ENCODE measurements around the gene SPPL2C.

SPPL2C gene

GRCh38 chr17:45844695-45845375 lies at the start of gene SPPL2C:
Gene SPPL2C (plus strand): TSS chr17:45844881. CDS start chr17:45844907, 26 bp downstream.
- Histone ChIP-seq H3K27me3 (ENCODE audit: control insufficient read depth, insufficient read depth, low read length) (no peaks in the 10 kb centered on the region), H3K4me3 (ENCODE audit: low read length) (no peak within 1 kb of the TSS), H3K9me3 (ENCODE audit: control insufficient read depth, insufficient read depth, low read length) (no peaks in the 10 kb centered on the region), H3K4me1 (ENCODE audit: control insufficient read depth, insufficient read depth, low read length) (no peaks in the 10 kb centered on the region), H3K27ac (ENCODE audit: low read length) (no peak within 1 kb of the TSS), H3K36me3 (ENCODE audit: control insufficient read depth, insufficient read depth, low read length) (no peaks in the 10 kb centered on the region)
- no CpG with 5 or more reads among the region's 25 CpGs for WGBS (ENCODE audit: insufficient coverage, insufficient read length)
- DNase-seq (ENCODE audit: low read depth, low spot score): no peak

GRCh38 chr17:45800816-45801215 lies 43.9 kb upstream of the SPPL2C start:
- no peak overlapping the region for H3K4me3 ChIP-seq (ENCODE audit: low read length)
- WGBS (ENCODE audit: insufficient coverage, insufficient read length): no CpG with 5 or more reads among the region's 2 CpGs
- no peaks in the 10 kb centered on the region; the same call in 1 of the 2 replicates for H3K27me3 ChIP-seq (ENCODE audit: control insufficient read depth, insufficient read depth, low read length)

GRCh38 chr17:45801421-45801820 lies 43.3 kb upstream of the SPPL2C start:
- Histone ChIP-seq H3K4me3 (ENCODE audit: low read length) (no peak overlapping the region), H3K36me3 (ENCODE audit: control insufficient read depth, insufficient read depth, low read length) (no peaks in the 10 kb centered on the region), H3K27me3 (ENCODE audit: control insufficient read depth, insufficient read depth, low read length) (no peaks in the 10 kb centered on the region; the same call in 1 of the 2 replicates), H3K27ac (ENCODE audit: low read length) (no peak overlapping the region), H3K9me3 (ENCODE audit: control insufficient read depth, insufficient read depth, low read length) (no peaks in the 10 kb centered on the region), H3K4me1 (ENCODE audit: control insufficient read depth, insufficient read depth, low read length) (0 out of 2 replicates have a peak, but pooled peaks cover 2% of the 10 kb centered on the region)
- no peak for DNase-seq (ENCODE audit: low read depth, low spot score)
- no CpG with 5 or more reads among the region's 8 CpGs for WGBS (ENCODE audit: insufficient coverage, insufficient read length)

More at GRCh38 chr17:45800816-45801215, 43.9 kb upstream of the SPPL2C start:
- Histone ChIP-seq H3K9me3 (ENCODE audit: control insufficient read depth, insufficient read depth, low read length) (no peaks in the 10 kb centered on the region), H3K4me1 (ENCODE audit: control insufficient read depth, insufficient read depth, low read length) (0 out of 2 replicates have a peak, but pooled peaks cover 2% of the 10 kb centered on the region), H3K36me3 (ENCODE audit: control insufficient read depth, insufficient read depth, low read length) (no peaks in the 10 kb centered on the region), H3K27ac (ENCODE audit: low read length) (no peak overlapping the region)
- no peak for DNase-seq (ENCODE audit: low read depth, low spot score)

GRCh38 chr17:45808845-45809244 lies 35.8 kb upstream of the SPPL2C start:
- Histone ChIP-seq H3K27ac (ENCODE audit: low read length) (no peak overlapping the region), H3K4me1 (ENCODE audit: control insufficient read depth, insufficient read depth, low read length) (peaks cover 3% of the 10 kb centered on the region), H3K4me3 (ENCODE audit: low read length) (no peak overlapping the region), H3K27me3 (ENCODE audit: control insufficient read depth, insufficient read depth, low read length) (no peaks in the 10 kb centered on the region), H3K36me3 (ENCODE audit: control insufficient read depth, insufficient read depth, low read length) (no peaks in the 10 kb centered on the region), H3K9me3 (ENCODE audit: control insufficient read depth, insufficient read depth, low read length) (no peaks in the 10 kb centered on the region)
- no CpG with 5 or more reads among the region's 1 CpG for WGBS (ENCODE audit: insufficient coverage, insufficient read length)
- no peak for DNase-seq (ENCODE audit: low read depth, low spot score)

- no peaks in the 10 kb centered on the region for H3K9me3 ChIP-seq (ENCODE audit: control insufficient read depth, insufficient read depth, low read length)
- DNase-seq (ENCODE audit: low read depth, low spot score): no peak
- no peak overlapping the region for H3K27ac ChIP-seq (ENCODE audit: low read length)
- no CpG with 5 or more reads among the region's 15 CpGs for WGBS (ENCODE audit: insufficient coverage, insufficient read length)
- H3K4me1 ChIP-seq (ENCODE audit: control insufficient read depth, insufficient read depth, low read length): peaks cover 3% of the 10 kb centered on the region
- H3K4me3 ChIP-seq (ENCODE audit: low read length): no peak overlapping the region
- no peaks in the 10 kb centered on the region for H3K36me3 ChIP-seq (ENCODE audit: control insufficient read depth, insufficient read depth, low read length)
- H3K27me3 ChIP-seq (ENCODE audit: control insufficient read depth, insufficient read depth, low read length): no peaks in the 10 kb centered on the region
Measured at GRCh38 chr17:45809499-45809898, 35.2 kb upstream of the SPPL2C start.

- peaks cover 3% of the 10 kb centered on the region for H3K4me1 ChIP-seq (ENCODE audit: control insufficient read depth, insufficient read depth, low read length)
- no peaks in the 10 kb centered on the region for H3K36me3 ChIP-seq (ENCODE audit: control insufficient read depth, insufficient read depth, low read length)
- WGBS (ENCODE audit: insufficient coverage, insufficient read length): no CpG with 5 or more reads among the region's 3 CpGs
- no peaks in the 10 kb centered on the region for H3K27me3 ChIP-seq (ENCODE audit: control insufficient read depth, insufficient read depth, low read length)
- DNase-seq (ENCODE audit: low read depth, low spot score): no peak
- H3K4me3 ChIP-seq (ENCODE audit: low read length): no peak overlapping the region
- H3K27ac ChIP-seq (ENCODE audit: low read length): no peak overlapping the region
- no peaks in the 10 kb centered on the region for H3K9me3 ChIP-seq (ENCODE audit: control insufficient read depth, insufficient read depth, low read length)
Measured at GRCh38 chr17:45812102-45812501, 32.6 kb upstream of the SPPL2C start.

DNA sequence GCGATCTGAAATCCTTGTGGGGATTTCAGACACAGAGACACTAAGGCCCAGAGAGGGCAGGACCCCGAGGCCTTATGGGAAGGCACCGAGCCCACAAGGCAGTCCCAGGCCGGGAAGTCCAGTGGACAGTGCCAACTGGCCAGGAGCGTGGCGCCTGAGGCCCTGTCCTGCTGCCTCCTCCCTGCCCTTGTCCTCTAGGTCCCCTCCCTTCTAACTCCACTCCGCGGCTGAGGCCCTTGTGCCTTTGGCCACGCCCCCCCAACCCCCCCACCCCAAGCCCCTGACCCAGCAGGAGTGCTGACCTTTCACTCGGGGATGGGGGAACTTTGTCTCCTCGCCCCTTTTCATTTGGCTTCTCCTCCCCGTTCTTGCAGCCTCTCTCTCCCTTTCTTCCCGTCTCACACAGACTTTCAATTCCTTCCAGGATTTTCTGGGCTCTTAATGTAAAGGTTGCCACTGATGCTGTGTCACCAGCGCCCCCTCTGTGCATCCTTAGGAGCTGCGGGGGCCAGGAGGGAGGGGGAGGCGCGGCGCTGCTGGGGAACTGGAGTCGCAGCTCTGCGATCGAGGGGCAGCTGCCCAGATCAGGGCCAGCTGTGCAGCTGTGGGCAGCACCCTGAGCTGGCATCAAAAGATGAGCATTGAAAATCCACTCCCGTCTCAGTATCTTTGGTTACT lies 31.5 kb upstream of the SPPL2C start:
- Histone ChIP-seq H3K9me3 (ENCODE audit: control insufficient read depth, insufficient read depth, low read length) (no peaks in the 10 kb centered on the region), H3K27me3 (ENCODE audit: control insufficient read depth, insufficient read depth, low read length) (no peaks in the 10 kb centered on the region), H3K4me3 (ENCODE audit: low read length) (no peak overlapping the region), H3K36me3 (ENCODE audit: control insufficient read depth, insufficient read depth, low read length) (no peaks in the 10 kb centered on the region), H3K27ac (ENCODE audit: low read length) (no peak overlapping the region), H3K4me1 (ENCODE audit: control insufficient read depth, insufficient read depth, low read length) (peaks cover 3% of the 10 kb centered on the region)
- peak; percentile 31 for DNase-seq (ENCODE audit: low read depth, low spot score)
- no CpG with 5 or more reads among the region's 22 CpGs for WGBS (ENCODE audit: insufficient coverage, insufficient read length)

DNA sequence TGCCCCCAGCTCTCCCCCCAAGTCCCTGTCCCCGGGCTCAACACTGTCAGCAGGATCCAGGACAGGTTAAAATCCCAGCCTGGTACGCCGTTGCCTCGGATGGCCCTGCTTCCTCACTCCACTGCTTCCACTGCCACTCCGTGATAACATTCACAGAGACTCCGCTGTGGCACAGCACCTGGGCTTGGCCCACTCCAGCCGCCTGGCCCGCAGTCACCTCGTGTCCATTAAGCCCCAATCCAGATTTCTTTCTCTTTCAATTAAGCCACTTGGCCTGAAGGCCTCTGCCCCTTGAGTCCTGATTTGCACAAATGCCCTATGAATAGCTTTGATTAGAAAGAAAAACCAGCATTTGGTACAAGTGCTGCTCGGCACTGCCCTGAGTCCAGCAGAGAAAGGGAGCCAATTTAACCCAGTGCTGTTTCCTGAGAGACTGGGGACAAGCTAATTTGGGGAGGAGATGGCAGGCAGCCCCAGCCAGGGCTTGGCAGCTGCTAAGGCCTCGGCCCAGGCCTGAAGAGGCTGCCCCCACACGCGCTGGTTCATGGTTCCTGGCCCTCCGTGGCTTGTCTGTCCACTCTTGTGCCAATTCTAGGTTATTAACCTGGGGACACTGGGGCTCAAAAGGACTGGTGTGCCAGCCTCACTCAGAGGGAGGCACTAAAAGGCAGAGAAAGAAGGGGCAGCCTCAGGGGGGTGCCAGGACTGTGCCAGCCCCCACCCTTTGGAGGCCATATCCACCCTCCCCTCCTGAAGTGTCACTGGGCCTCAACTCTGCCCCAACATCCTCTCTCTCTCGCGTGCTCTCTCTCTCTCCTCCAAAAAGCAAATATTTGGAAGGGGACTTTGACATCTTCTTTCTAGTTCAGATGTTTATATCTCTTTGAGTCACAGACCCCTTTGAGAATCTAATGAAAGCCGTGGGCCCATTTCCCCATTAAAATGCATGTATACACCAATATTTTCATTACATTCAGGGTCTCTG lies 29.8 kb upstream of the SPPL2C start:
- no peak for DNase-seq (ENCODE audit: low read depth, low spot score)
- Histone ChIP-seq H3K27ac (ENCODE audit: low read length) (no peak overlapping the region), H3K9me3 (ENCODE audit: control insufficient read depth, insufficient read depth, low read length) (no peaks in the 10 kb centered on the region), H3K27me3 (ENCODE audit: control insufficient read depth, insufficient read depth, low read length) (no peaks in the 10 kb centered on the region), H3K4me1 (ENCODE audit: control insufficient read depth, insufficient read depth, low read length) (peaks cover 3% of the 10 kb centered on the region), H3K36me3 (ENCODE audit: control insufficient read depth, insufficient read depth, low read length) (no peaks in the 10 kb centered on the region), H3K4me3 (ENCODE audit: low read length) (no peak overlapping the region)
- WGBS (ENCODE audit: insufficient coverage, insufficient read length): no CpG with 5 or more reads among the region's 17 CpGs

- no peak for DNase-seq (ENCODE audit: low read depth, low spot score)
- WGBS (ENCODE audit: insufficient coverage, insufficient read length): no CpG with 5 or more reads among the region's 6 CpGs
- no peaks in the 10 kb centered on the region for H3K27me3 ChIP-seq (ENCODE audit: control insufficient read depth, insufficient read depth, low read length)
Measured at GRCh38 chr17:45815752-45816151, 28.9 kb upstream of the SPPL2C start.

GRCh38 chr17:45818041-45818440 lies 26.6 kb upstream of the SPPL2C start:
- Histone ChIP-seq H3K27me3 (ENCODE audit: control insufficient read depth, insufficient read depth, low read length) (no peaks in the 10 kb centered on the region), H3K4me3 (ENCODE audit: low read length) (no peak overlapping the region), H3K4me1 (ENCODE audit: control insufficient read depth, insufficient read depth, low read length) (peaks cover 2% of the 10 kb centered on the region), H3K36me3 (ENCODE audit: control insufficient read depth, insufficient read depth, low read length) (no peaks in the 10 kb centered on the region), H3K27ac (ENCODE audit: low read length) (no peak overlapping the region), H3K9me3 (ENCODE audit: control insufficient read depth, insufficient read depth, low read length) (no peaks in the 10 kb centered on the region)
- no CpG with 5 or more reads among the region's 6 CpGs for WGBS (ENCODE audit: insufficient coverage, insufficient read length)
- no peak for DNase-seq (ENCODE audit: low read depth, low spot score)

More at GRCh38 chr17:45815752-45816151, 28.9 kb upstream of the SPPL2C start:
- H3K36me3 ChIP-seq (ENCODE audit: control insufficient read depth, insufficient read depth, low read length): no peaks in the 10 kb centered on the region
- H3K27ac ChIP-seq (ENCODE audit: low read length): no peak overlapping the region
- no peaks in the 10 kb centered on the region for H3K9me3 ChIP-seq (ENCODE audit: control insufficient read depth, insufficient read depth, low read length)
- peaks cover 3% of the 10 kb centered on the region for H3K4me1 ChIP-seq (ENCODE audit: control insufficient read depth, insufficient read depth, low read length)
- no peak overlapping the region for H3K4me3 ChIP-seq (ENCODE audit: low read length)
